SK-N-SH (cell line): ENCODE measurements around the gene SSTR5. TPM values are rescaled to one million over a fixed set of nuclear protein-coding genes. Genes with fewer than 3 reads are reported as not detected.

Experiments
- CTCF ChIA-PET: fragments of 300-600, 350-600 bp; formaldehyde crosslinking; extraction: SDS; loops from one replicate; lab custom pipeline; 2021; lab: Yijun Ruan, JAX
- POLR2A ChIA-PET: fragments of 350-600 bp; sonication (Branson Sonifier 250); formaldehyde crosslinking; extraction: SDS; loops from one replicate; lab custom pipeline; 2020; ENCODE audit warnings: antibody characterized with exemption, inconsistent platforms; lab: Yijun Ruan, JAX
- DNase-seq: peaks from one replicate; pipeline ENCODE4 v3.0.0; 2012
- H2AFZ ChIP-seq: fragments of 200-600 bp; sonication (generic); 2 replicates; pipeline ENCODE4 v1.8.1; 2016; ENCODE audit warnings: antibody characterized with exemption, mild to moderate bottlenecking, low read depth
- H3F3A ChIP-seq: fragments of 200-600 bp; sonication (generic); replicated peaks from 2 replicates; pipeline ENCODE3; 2016; ENCODE audit warnings: antibody characterized with exemption, mild to moderate bottlenecking; ENCODE audit not compliant: insufficient read depth
- H3K27ac ChIP-seq, 2 experiments: fragments of 200-500 bp in 1 of 2; fragments of 200-600 bp in 1 of 2; sonication (Bioruptor generic) in 1 of 2; sonication (generic), shearing (Covaris generic) in 1 of 2; 2 replicates each; pipeline versions ENCODE4 v1.5.1 to v1.6.1; 2014 to 2016; ENCODE audit warnings: low read depth in 2 of 2, inconsistent platforms in 1 of 2, low read length in 1 of 2, mild to moderate bottlenecking in 1 of 2, mixed read lengths in 1 of 2
- H3K27me3 ChIP-seq: fragments of 200-600 bp; sonication (generic), shearing (Covaris generic); 2 replicates; pipeline ENCODE4 v1.6.1; 2016; ENCODE audit warnings: mixed run types; ENCODE audit not compliant: insufficient read depth
- H3K36me3 ChIP-seq, 2 experiments: fragments of 200-500 bp in 1 of 2; fragments of 200-600 bp in 1 of 2; sonication (Bioruptor generic) in 1 of 2; sonication (generic) in 1 of 2; replicated peaks in 1 of 2; 2 replicates each; pipeline versions ENCODE3 to v1.5.1; 2014 to 2016; ENCODE audit warnings: low read length in 1 of 2, mild to moderate bottlenecking in 1 of 2; ENCODE audit not compliant: insufficient read depth in 2 of 2, control insufficient read depth in 1 of 2
- H3K4me1 ChIP-seq, 2 experiments: fragments of 200-500 bp in 1 of 2; fragments of 200-600 bp in 1 of 2; sonication (Bioruptor generic) in 1 of 2; sonication (generic), shearing (Covaris generic) in 1 of 2; 2 replicates each; pipeline versions ENCODE4 v1.5.1 to v1.6.1; 2014 to 2016; ENCODE audit warnings: low read depth in 1 of 2, low read length in 1 of 2, mixed run types in 1 of 2; ENCODE audit not compliant: insufficient read depth in 2 of 2, control insufficient read depth in 1 of 2
- H3K4me2 ChIP-seq: fragments of 200-600 bp; sonication (generic), shearing (Covaris generic); 2 replicates; pipeline ENCODE4 v1.6.1; 2017; ENCODE audit warnings: mixed run types
- H3K4me3 ChIP-seq, 2 experiments: fragments of 200-500 bp in 1 of 2; fragments of 200-600 bp in 1 of 2; sonication (Bioruptor generic) in 1 of 2; sonication (generic), shearing (Covaris generic) in 1 of 2; 2 replicates each; pipeline versions ENCODE4 v1.5.1 to v1.8.1; 2014 to 2016; ENCODE audit warnings: low read depth in 2 of 2, inconsistent platforms in 1 of 2, low read length in 1 of 2, mild to moderate bottlenecking in 1 of 2, mixed read lengths in 1 of 2, moderate library complexity in 1 of 2
- H3K79me2 ChIP-seq: fragments of 200-600 bp; sonication (generic); 2 replicates; pipeline ENCODE4 v1.8.1; 2017; ENCODE audit warnings: mild to moderate bottlenecking; ENCODE audit not compliant: insufficient read depth
- H3K9ac ChIP-seq: fragments of 200-600 bp; sonication (generic); 2 replicates; pipeline ENCODE4 v1.6.1; 2017; ENCODE audit warnings: mixed run types
- H3K9me2 ChIP-seq: fragments of 200-600 bp; sonication (generic); 2 replicates; pipeline ENCODE4 v1.6.1; 2017; ENCODE audit warnings: mixed run types
- H3K9me3 ChIP-seq: fragments of 200-600 bp; sonication (generic); 2 replicates; pipeline ENCODE4 v1.6.1; 2017; ENCODE audit warnings: mixed run types, mild to moderate bottlenecking, moderate library complexity
- H4K20me1 ChIP-seq: fragments of 200-600 bp; sonication (generic); 2 replicates; pipeline ENCODE4 v1.6.1; 2017; ENCODE audit warnings: mild to moderate bottlenecking, mixed run types; ENCODE audit not compliant: insufficient read depth
- CHD2 ChIP-seq: fragments of 150-350 bp; IDR thresholded peaks from 2 replicates; pipeline ENCODE4 v1.6.1; 2018; ENCODE audit warnings: low read length; ENCODE audit not compliant: partially characterized antibody
- CTCF ChIP-seq: fragments of 200-600 bp; sonication (generic); IDR thresholded peaks from 2 replicates; pipeline ENCODE4 v1.6.1; 2017; ENCODE audit warnings: antibody characterized with exemption, mild to moderate bottlenecking, moderate library complexity
- EP300 ChIP-seq, 2 experiments: IDR thresholded peaks; 2 replicates each; pipeline versions ENCODE4 v1.4.0 to v1.6.1; 2012; ENCODE audit warnings: borderline replicate concordance in 1 of 2, low read depth in 1 of 2, low read length in 1 of 2
- EZH2phosphoT487 ChIP-seq: fragments of 200-600 bp; sonication (generic); IDR thresholded peaks from 2 replicates; pipeline ENCODE4 v1.6.1; 2017; ENCODE audit warnings: low read depth, mixed run types, mild to moderate bottlenecking, antibody characterized with exemption, moderate library complexity, borderline replicate concordance
- FOXJ3 ChIP-seq: sonication (generic); formaldehyde crosslinking; IDR thresholded peaks from 2 replicates; pipeline ENCODE4 v1.5.1; 2020; ENCODE audit warnings: mild to moderate bottlenecking, missing genetic modification reagents
- GABPA ChIP-seq: IDR thresholded peaks from 2 replicates; pipeline ENCODE4 v1.4.0; 2012; ENCODE audit warnings: low read depth, mild to moderate bottlenecking
- GATA2 ChIP-seq: sonication (generic); formaldehyde crosslinking; IDR thresholded peaks from 2 replicates; pipeline ENCODE4 v1.5.0; 2020; ENCODE audit warnings: mild to moderate bottlenecking, missing genetic modification reagents
- JUND ChIP-seq: IDR thresholded peaks from 2 replicates; pipeline ENCODE4 v1.4.0; 2012
- MEF2A ChIP-seq: IDR thresholded peaks from 2 replicates; pipeline ENCODE4 v1.4.0; 2012; ENCODE audit warnings: low read depth, borderline replicate concordance
- MXI1 ChIP-seq: IDR thresholded peaks from 2 replicates; pipeline ENCODE4 v1.6.1; 2012; ENCODE audit warnings: mild to moderate bottlenecking, low read depth, low read length, improper control_type of control experiment
- PBX3 ChIP-seq: IDR thresholded peaks from 2 replicates; pipeline ENCODE4; 2012
- RCOR1 ChIP-seq: fragments of 150-350 bp; IDR thresholded peaks from 2 replicates; pipeline ENCODE4 v1.6.1; 2017; ENCODE audit warnings: antibody characterized with exemption, low read length
- RXRA ChIP-seq: IDR thresholded peaks from 2 replicates; pipeline ENCODE4 v1.4.0; 2012; ENCODE audit warnings: low read depth, mild to moderate bottlenecking, borderline replicate concordance
- TCF12 ChIP-seq: IDR thresholded peaks from 2 replicates; pipeline ENCODE4 v1.4.0; 2012
- WGBS: methylation state at CpG from one replicate; pipeline ENCODE4 v1.1.6; 2017; ENCODE audit warnings: low lambda C conversion rate; 5-methylcytosine and 5-hydroxymethylcytosine counted together
- polyA plus RNA-seq, 3 experiments: library from polyadenylated mRNA; depleted of rRNA; stranded (reverse); fragments of >200 nt; gene quantifications; 2 replicates each; pipeline ENCODE4 v1.2.3, GENCODE V29; 2012
- TF ChIP-seq, protein P1 (sequence below): IDR thresholded peaks from 2 replicates; pipeline ENCODE4 v1.4.0; 2012; ENCODE audit warnings: low read depth, borderline replicate concordance
- TF ChIP-seq, protein P2 (sequence below): fragments of 150-350 bp; IDR thresholded peaks from 2 replicates; pipeline ENCODE4 v1.6.1; 2017; ENCODE audit warnings: antibody characterized with exemption, low read length, low read depth, borderline replicate concordance
- TF ChIP-seq, protein P3 (sequence below): IDR thresholded peaks from 2 replicates; pipeline ENCODE4 v1.4.0; 2012; ENCODE audit warnings: low read depth, borderline replicate concordance

The SSTR5 gene
- polyA plus RNA-seq, 1 of the 3 experiments (the other 2 are of a cell fraction): not detected

DNA sequence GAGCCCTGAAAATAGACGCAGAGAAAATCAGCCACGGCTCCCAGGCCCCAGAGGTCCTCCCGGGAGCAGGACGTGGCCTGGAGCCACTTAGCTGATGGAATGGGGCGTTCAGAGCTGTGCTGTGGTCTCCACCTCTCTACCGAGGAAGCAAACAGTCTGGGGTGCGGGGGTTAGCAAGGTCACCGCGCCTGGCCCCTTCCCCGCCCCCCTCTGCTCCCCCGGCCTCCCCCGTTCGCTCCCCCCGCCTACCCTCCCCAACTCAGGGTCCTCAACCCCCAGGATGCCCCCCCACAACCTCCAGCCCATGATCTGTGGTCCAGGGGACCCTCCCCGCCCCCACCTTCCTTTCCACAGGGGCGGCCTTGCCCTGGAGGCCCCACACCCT lies 44.1 kb downstream of the SSTR5 start:
- ChIA-PET CTCF (interaction anchor here (1.8 kb wide), 1 partner anchor 9 kb away, joined by 8 read pairs; no protein-coding TSS in a partner anchor), POLR2A (no interaction called here)
- TF ChIP-seq EP300 (IDR thresholded peaks at IDR 0.05; ENCODE audit: borderline replicate concordance in 1 of 2, low read depth in 1 of 2, low read length in 1 of 2) (no peak), PBX3 (no peak), TCF12 (no peak), GABPA (no peak), JUND (no peak), CHD2 (no peak), CTCF (no peak), FOXJ3 (CRISPR knock-in tag) (no peak), RCOR1 (no peak), MEF2A (no peak), GATA2 (CRISPR knock-in tag) (no peak), MXI1 (no peak), RXRA (no peak), EZH2phosphoT487 (no peak)
- TF ChIP-seq, protein P1, sequence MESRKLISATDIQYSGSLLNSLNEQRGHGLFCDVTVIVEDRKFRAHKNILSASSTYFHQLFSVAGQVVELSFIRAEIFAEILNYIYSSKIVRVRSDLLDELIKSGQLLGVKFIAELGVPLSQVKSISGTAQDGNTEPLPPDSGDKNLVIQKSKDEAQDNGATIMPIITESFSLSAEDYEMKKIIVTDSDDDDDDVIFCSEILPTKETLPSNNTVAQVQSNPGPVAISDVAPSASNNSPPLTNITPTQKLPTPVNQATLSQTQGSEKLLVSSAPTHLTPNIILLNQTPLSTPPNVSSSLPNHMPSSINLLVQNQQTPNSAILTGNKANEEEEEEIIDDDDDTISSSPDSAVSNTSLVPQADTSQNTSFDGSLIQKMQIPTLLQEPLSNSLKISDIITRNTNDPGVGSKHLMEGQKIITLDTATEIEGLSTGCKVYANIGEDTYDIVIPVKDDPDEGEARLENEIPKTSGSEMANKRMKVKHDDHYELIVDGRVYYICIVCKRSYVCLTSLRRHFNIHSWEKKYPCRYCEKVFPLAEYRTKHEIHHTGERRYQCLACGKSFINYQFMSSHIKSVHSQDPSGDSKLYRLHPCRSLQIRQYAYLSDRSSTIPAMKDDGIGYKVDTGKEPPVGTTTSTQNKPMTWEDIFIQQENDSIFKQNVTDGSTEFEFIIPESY: no peak
- TF ChIP-seq, protein P2, sequence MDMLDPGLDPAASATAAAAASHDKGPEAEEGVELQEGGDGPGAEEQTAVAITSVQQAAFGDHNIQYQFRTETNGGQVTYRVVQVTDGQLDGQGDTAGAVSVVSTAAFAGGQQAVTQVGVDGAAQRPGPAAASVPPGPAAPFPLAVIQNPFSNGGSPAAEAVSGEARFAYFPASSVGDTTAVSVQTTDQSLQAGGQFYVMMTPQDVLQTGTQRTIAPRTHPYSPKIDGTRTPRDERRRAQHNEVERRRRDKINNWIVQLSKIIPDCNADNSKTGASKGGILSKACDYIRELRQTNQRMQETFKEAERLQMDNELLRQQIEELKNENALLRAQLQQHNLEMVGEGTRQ: no peak
- TF ChIP-seq, protein P3, sequence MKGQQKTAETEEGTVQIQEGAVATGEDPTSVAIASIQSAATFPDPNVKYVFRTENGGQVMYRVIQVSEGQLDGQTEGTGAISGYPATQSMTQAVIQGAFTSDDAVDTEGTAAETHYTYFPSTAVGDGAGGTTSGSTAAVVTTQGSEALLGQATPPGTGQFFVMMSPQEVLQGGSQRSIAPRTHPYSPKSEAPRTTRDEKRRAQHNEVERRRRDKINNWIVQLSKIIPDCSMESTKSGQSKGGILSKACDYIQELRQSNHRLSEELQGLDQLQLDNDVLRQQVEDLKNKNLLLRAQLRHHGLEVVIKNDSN: no peak
- H3K27ac ChIP-seq: no peak overlapping the region
- H3K27me3 ChIP-seq: peaks cover 74% of the 10 kb centered on the region
- no peaks in the 10 kb centered on the region for H3F3A ChIP-seq
- 0 out of 2 replicates have a peak, but pooled peaks cover 2% of the 10 kb centered on the region for H4K20me1 ChIP-seq
- 16% methylated on average over 5 of the region's 16 CpGs for WGBS
- H3K4me2 ChIP-seq: no peak overlapping the region
- DNase-seq: no peak
- H3K4me1 ChIP-seq: no peaks in the 10 kb centered on the region
- H3K4me3 ChIP-seq: no peak overlapping the region
- no peaks in the 10 kb centered on the region for H3K9me2 ChIP-seq
- no peaks in the 10 kb centered on the region for H3K36me3 ChIP-seq
- no peaks in the 10 kb centered on the region for H3K9me3 ChIP-seq
- no peak overlapping the region for H3K9ac ChIP-seq
- H3K79me2 ChIP-seq: no peaks in the 10 kb centered on the region
- no peak overlapping the region for H2AFZ ChIP-seq
